Stimulated activated CD4-positive, alpha-beta T cell treated with anti-CD3 and anti-CD28 coated beads, TNF-alpha, amount 100 ng/mL, for 1 hour (primary cell): Measurements from ENCODE around the gene MAP2K4.

ENCODE experiments used
- DNase-seq, 3 donors: peaks; one replicate each; pipeline ENCODE4 v3.0.0-alpha.2; 2020; ENCODE audit warnings: low read depth in 3 of 3, low spot score in 1 of 3

MAP2K4 gene

DNA sequence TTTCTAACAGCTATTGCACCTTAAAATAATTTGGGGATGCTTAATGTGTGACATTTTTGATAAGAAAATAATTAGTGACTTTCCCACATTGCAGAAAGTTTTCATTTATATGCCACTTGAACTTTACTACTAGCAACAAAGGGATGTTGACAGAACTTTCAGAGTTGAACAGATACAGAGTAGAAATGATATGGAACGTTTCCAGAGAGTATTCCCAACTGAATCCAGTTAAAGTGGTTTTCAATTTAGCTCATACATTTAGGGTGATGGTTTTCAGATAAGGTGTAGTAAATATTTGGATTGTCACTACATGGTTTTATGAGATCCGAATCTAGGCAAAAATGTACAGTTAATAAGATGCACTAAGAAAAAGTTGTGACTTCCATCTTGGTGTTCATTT is 17.3 kb downstream of the MAP2K4 start:
- no peak for DNase-seq

GRCh38 chr17:12040478-12040877 is 19.8 kb downstream of the MAP2K4 start:
- no peak for DNase-seq

- no peak for DNase-seq
These were observed 20.6 kb downstream of the MAP2K4 start for GRCh38 chr17:12041312-12041711.

- DNase-seq: no peak
These were observed 23.0 kb downstream of the MAP2K4 start for GRCh38 chr17:12043702-12044101.

- DNase-seq: no peak
These were observed 26.1 kb downstream of the MAP2K4 start for GRCh38 chr17:12046786-12047185.

GRCh38 chr17:12047681-12048376 is 27.2 kb downstream of the MAP2K4 start:
- no peak for DNase-seq

- DNase-seq: no peak
These were observed 28.3 kb downstream of the MAP2K4 start for GRCh38 chr17:12048843-12049473.

GRCh38 chr17:12050646-12051225 is 30.1 kb downstream of the MAP2K4 start:
- no peak for DNase-seq

GRCh38 chr17:12053552-12053951 is 32.9 kb downstream of the MAP2K4 start:
- DNase-seq: no peak

DNA sequence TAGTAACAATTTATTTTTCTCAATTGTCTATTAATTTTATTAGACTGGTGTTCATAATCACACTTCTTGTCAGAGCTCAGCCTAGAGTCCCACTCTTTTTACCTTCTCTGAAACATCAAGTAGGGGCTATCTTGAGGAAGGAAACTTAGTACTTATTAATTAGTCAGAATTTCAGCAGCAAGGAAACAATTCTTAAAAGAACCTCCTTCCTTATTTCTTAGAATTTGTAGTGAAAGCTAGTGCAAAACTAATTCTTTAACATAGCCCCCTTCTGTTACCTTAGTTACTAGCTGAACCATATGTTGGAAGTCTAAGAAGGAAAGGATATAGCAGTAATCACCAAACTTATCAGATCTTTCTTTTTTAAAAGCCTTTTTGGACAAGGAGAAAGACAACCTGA is 35.2 kb downstream of the MAP2K4 start:
- DNase-seq: no peak

GRCh38 chr17:12057520-12057919 is 36.8 kb downstream of the MAP2K4 start:
- no peak for DNase-seq

DNA sequence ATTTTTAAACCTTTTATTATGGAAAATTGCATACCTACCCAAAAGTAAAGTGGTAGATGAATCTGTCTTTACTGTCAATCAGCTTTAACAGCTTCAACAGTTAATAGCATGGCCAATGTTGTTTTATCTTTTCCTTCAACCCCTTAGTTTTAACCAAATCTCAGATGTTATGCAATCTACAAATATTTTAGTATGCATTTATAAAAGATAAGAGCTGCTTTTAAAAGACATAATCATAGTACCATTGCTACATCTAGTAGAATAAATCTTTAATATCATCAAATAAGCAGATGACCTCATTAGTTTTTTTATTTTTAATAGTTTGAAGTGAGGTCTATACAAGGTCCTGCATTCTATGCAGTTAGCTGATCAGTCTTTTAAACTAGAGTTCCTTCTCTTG is 37.9 kb downstream of the MAP2K4 start:
- no peak for DNase-seq

DNA sequence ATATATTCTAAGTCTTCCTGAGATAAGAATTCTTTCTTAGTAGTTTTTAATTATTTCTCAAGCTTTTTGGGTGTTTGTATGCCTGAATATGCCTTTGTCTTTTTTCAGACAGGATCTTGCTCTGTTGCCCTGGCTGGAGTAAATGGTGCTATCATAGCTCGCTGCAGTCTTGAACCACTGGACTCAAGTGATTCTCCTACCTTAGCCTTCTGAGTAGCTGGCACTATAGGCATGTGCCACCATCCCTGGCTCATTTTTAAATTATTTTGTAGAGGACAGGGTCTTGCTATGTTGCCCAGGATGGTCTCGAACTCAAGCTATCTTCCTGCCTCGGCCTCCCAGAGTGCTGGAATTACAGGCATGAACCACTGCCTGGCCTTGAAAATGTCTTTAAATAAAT is 41.6 kb downstream of the MAP2K4 start:
- DNase-seq: no peak

DNA sequence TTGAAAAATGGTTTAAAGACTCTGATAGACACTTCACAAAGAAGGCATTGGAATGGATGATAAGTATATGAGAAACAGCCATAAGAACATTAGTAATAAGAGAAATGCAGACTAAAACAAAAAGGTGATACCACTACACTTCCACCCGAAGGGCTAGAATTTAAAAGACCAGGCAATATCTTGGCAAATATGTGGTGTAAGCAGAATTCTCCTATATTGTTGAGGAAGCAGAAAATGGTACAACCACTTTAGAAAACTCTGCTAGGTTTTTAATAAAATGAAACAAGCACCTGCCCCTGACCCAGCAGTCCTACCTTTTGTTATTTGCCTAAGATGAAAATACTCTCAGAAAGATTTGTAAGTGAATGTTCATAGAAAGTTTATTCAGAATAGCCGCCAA is 43.7 kb downstream of the MAP2K4 start:
- no peak for DNase-seq

DNA sequence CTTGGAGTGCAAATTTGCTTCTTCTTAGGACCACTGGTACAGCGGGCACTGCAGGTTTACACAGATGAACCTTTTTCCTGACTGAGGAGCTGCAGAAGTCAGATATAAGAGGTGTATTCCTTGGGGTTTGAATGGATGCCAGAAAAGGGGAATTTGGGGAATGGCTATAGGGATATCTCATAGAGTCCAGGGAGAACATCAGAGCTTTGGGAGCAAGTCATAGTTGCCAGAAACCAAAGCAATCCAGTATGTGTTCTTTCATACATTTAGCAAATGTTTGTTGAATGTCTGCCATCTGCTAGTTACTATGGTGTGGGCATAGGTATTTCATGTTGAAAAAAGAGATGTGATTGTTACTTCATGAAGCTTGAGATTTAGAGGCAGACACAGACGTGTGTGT is 46.8 kb downstream of the MAP2K4 start:
- no peak for DNase-seq

DNA sequence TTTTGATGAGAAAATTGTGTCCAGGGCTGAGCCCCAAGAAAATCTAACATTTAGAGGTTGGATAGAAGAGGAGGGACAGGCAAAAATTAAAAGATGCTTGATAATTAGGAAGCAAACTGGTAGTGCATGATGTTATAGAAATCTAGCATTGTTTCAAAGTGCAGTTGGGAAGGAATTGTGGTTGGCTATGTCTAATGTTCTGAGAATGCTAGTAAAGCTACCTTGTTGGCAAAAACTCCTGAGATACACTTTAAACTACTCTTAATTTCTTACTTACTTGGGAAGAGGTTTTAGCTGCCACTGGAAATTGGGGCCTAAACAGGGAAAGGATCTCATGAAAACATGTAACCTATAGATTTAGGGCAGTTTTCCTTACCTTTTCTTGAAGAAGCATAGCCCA is 48.3 kb downstream of the MAP2K4 start:
- DNase-seq: no peak

- DNase-seq: no peak
These were observed 49.9 kb downstream of the MAP2K4 start for GRCh38 chr17:12070561-12070960.

- no peak for DNase-seq
These were observed 53.7 kb downstream of the MAP2K4 start for GRCh38 chr17:12074346-12074745.

GRCh38 chr17:12077773-12078172 is 57.1 kb downstream of the MAP2K4 start:
- DNase-seq: no peak

DNA sequence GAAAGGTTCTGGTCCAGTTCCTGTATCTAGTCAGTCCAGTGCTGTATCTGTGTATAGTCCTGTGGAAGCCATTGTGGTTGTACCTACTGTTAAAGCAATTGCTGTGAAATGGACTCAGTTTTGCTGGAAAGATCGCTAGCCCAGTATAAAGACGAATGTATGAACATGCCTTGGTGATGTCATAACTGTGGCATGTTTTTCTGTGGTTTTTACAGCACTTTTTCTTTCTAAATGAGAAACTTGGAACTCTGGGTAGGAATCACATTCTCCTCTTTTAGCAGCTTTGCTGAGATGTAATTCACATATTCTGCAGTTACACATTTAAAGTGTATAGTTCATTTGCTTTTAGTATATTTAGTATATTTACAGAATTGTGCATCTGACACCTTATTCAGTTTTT is 58.1 kb downstream of the MAP2K4 start:
- DNase-seq: no peak

DNA sequence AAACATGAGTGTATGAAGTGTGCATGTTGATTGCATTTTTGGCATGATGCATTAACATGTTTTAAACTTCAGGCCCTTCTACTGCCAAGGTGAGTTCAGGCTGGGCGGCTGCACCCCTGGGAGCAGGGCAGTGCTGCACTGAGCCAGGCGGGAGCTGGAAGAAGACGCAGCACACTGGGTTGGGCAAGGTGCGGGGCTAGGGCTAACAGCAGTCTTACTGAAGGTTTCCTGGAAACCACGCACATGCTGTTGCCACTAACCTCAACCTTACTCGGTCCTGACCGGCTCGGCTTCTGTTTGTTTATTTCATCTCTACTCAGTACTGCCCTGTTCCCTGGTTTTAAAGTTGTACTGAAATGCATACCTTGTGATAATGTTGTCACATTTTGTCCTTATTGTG is 61.0 kb downstream of the MAP2K4 start:
- DNase-seq: no peak

DNA sequence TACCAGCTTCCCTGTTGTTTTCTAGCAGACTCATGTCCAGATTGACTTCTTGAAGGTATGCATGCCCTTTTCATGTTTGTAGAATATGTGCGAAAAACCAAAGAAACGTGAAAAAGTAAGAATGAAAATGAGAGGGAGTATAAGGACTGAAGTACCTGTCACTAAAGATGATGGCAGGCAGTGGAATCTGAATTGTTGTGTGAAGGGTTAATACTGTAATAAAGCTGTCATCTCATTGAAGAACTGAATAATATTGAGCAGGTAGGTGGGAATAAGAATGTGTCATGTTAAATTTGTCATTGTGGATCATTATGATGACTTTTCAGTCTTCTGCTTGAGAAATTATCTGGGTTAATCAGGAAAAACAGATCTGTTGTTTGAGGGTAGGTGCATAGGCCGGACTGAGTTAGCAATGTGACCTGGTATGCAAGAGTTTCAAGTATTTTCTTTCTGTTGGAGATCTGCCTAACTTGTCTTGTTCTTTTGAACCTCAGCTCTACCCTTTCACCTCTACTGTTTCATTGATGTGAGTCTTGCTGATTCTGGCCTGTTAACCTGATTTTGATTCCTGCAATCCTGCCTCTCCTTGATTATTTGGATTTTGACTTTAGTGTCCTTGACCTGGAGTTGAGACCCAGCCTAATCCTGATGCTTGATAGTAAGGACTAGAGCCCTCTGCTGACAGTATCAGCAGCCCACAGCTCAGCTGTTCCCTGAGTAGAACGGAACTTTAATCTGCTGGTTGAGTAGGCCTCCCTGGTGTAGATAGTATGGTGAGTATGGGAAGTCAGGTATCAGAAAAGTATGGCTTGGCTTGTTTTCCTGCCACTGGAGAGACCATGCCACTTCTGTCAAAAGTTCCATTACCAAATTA is 64.6 kb downstream of the MAP2K4 start:
- no peak for DNase-seq
